ENCODE results near the gene MYH2. TPM values are rescaled to one million over a fixed set of nuclear protein-coding genes. Genes with fewer than 3 reads are reported as not detected.

MYH2 gene
- total and polyA plus RNA-seq, 2 donors (not counting 3 experiments of a cell fraction or from before 2014, with no cell fraction given): not detected

DNA sequence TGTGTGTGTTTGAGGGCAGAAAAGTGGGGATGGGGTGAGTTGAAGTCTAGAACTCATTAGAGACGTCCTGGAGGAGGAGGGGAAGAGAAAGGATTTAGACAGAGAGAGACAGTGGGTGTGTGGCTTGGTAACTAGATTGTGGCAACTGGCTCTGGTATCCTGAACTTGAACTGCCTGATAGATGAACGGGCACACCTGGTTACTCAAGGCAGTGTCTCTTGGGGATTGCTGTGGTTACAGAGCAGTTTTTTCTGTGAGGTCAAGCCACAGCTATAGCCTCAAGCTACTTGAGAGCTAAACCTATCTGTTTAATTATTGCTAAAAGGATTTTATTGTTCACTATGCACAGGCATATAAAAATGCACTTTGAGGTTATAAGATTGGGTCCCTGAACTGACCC lies 29.8 kb upstream of the MYH2 start:
- CTCF ChIA-PET: interaction anchor here (1.3 kb wide), 1 partner anchor 37 kb away, joined by 5 read pairs; no protein-coding TSS in a partner anchor
- H3K27me3 ChIP-seq (ENCODE audit: control insufficient read depth in 2 of 2, insufficient read depth in 2 of 2, low read length in 2 of 2): no peaks in the 10 kb centered on the region

DNA sequence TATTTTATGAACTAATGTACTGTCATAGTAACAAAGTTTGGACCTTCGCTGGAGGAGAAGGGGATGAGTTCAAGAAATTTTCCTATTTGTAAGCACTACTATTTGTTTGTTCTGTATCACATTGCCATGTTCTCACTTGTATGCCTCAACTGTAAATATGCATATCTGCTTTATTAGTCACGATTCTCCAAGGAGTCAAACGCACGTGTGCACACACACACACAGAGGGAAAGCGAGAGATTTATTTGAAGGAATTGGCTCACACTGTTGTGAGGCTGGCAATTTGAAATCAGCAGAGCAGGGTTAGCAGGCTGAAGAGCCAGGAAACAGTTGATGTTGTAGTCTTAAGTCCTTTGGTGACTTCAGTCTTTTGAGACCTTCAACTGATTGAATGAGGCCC lies 24.9 kb upstream of the MYH2 start:
- H3K4me1 ChIP-seq (ENCODE audit: control insufficient read depth, extremely low read depth, insufficient read depth, low read length): no peaks in the 10 kb centered on the region
- H3K36me3 ChIP-seq (ENCODE audit: control insufficient read depth in 2 of 2, extremely low read depth in 1 of 2, insufficient read depth in 2 of 2, low read length in 2 of 2): no peaks in the 10 kb centered on the region
- H3K9ac ChIP-seq (replicated peaks; ENCODE audit: extremely low read depth, insufficient read depth, low read length): no peak overlapping the region
- H3K27ac ChIP-seq (ENCODE audit: insufficient read depth, low read depth, low read length): no peak overlapping the region
- no peak overlapping the region for H3K4me3 ChIP-seq (replicated peaks in 1 of 3; ENCODE audit: insufficient read depth in 1 of 3, low read depth in 1 of 3, low read length in 3 of 3)
- H3K4me2 ChIP-seq (ENCODE audit: insufficient read depth, low read length): no peak overlapping the region
- no peaks in the 10 kb centered on the region for H4K20me1 ChIP-seq (replicated peaks; ENCODE audit: control insufficient read depth, extremely low read depth, insufficient read depth, low read length)
- no peaks in the 10 kb centered on the region for H3K27me3 ChIP-seq (ENCODE audit: control insufficient read depth in 2 of 2, insufficient read depth in 2 of 2, low read length in 2 of 2)
- no peak overlapping the region for H2AFZ ChIP-seq (ENCODE audit: low read depth, low read length)
- H3K9me1 ChIP-seq (replicated peaks; ENCODE audit: control insufficient read depth, extremely low read depth, insufficient read depth, low read length): no peaks in the 10 kb centered on the region
- intact Hi-C loops (cut with micrococcal nuclease) (no loop called here), dilution Hi-C loops (cut with MboI; ENCODE audit: extremely low pct_ligation_motif_present, low sequenced_read_pairs) (no loop called here)
- no peaks in the 10 kb centered on the region for H3K79me2 ChIP-seq (ENCODE audit: control insufficient read depth, insufficient read depth, low read length)
- no peaks in the 10 kb centered on the region for H3K9me3 ChIP-seq (replicated peaks; ENCODE audit: control insufficient read depth, insufficient read depth, low read length)
- TF ChIP-seq EZH2 (IDR thresholded peaks at IDR 0.05; ENCODE audit: borderline replicate concordance, low read depth, low read length, severe bottlenecking) (no peak), JUN (IDR thresholded peaks at IDR 0.05; ENCODE audit: borderline replicate concordance, insufficient read depth, insufficient read length, low read depth) (no peak), MYC (IDR thresholded peaks at IDR 0.05; ENCODE audit: low read depth, low read length) (no peak), POLR2AphosphoS5 (IDR thresholded peaks at IDR 0.05; ENCODE audit: insufficient read depth, low read depth, low read length) (no peak), FOS (IDR thresholded peaks at IDR 0.05; ENCODE audit: borderline replicate concordance, insufficient read depth, low read length) (no peak), POLR2A (IDR thresholded peaks at IDR 0.05; ENCODE audit: low read depth, low read length) (no peak), GATA2 (IDR thresholded peaks at IDR 0.05; ENCODE audit: insufficient read depth, insufficient read length, low read depth, low read length) (no peak)
- TF ChIP-seq, protein P1, sequence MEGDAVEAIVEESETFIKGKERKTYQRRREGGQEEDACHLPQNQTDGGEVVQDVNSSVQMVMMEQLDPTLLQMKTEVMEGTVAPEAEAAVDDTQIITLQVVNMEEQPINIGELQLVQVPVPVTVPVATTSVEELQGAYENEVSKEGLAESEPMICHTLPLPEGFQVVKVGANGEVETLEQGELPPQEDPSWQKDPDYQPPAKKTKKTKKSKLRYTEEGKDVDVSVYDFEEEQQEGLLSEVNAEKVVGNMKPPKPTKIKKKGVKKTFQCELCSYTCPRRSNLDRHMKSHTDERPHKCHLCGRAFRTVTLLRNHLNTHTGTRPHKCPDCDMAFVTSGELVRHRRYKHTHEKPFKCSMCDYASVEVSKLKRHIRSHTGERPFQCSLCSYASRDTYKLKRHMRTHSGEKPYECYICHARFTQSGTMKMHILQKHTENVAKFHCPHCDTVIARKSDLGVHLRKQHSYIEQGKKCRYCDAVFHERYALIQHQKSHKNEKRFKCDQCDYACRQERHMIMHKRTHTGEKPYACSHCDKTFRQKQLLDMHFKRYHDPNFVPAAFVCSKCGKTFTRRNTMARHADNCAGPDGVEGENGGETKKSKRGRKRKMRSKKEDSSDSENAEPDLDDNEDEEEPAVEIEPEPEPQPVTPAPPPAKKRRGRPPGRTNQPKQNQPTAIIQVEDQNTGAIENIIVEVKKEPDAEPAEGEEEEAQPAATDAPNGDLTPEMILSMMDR (IDR thresholded peaks at IDR 0.05; ENCODE audit: extremely low read depth in 1 of 2, insufficient read depth in 1 of 2, low read depth in 1 of 2, low read length in 2 of 2): no peak
- TF ChIP-seq, protein P2, sequence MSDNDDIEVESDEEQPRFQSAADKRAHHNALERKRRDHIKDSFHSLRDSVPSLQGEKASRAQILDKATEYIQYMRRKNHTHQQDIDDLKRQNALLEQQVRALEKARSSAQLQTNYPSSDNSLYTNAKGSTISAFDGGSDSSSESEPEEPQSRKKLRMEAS (IDR thresholded peaks at IDR 0.05; ENCODE audit: insufficient read depth, insufficient read length): no peak
- FAIRE-seq (no peak), DNase-seq (ENCODE audit: low read depth, low spot score) (no peak)
- CTCF ChIA-PET: no interaction called here
- POLR2A ChIA-PET: no interaction called here
- BruUV-seq (replicated peaks): no TSS peak

More for the DNA sequence above, 29.8 kb upstream of the MYH2 start:
- dilution Hi-C loops (cut with MboI; ENCODE audit: extremely low pct_ligation_motif_present, low sequenced_read_pairs) (no loop called here), intact Hi-C loops (cut with micrococcal nuclease) (no loop called here)
- Histone ChIP-seq H4K20me1 (replicated peaks; ENCODE audit: control insufficient read depth, extremely low read depth, insufficient read depth, low read length) (no peaks in the 10 kb centered on the region), H3K4me1 (ENCODE audit: control insufficient read depth, extremely low read depth, insufficient read depth, low read length) (no peaks in the 10 kb centered on the region), H3K9me1 (replicated peaks; ENCODE audit: control insufficient read depth, extremely low read depth, insufficient read depth, low read length) (no peaks in the 10 kb centered on the region), H2AFZ (ENCODE audit: low read depth, low read length) (no peak overlapping the region), H3K27ac (ENCODE audit: insufficient read depth, low read depth, low read length) (no peak overlapping the region), H3K36me3 (ENCODE audit: control insufficient read depth in 2 of 2, extremely low read depth in 1 of 2, insufficient read depth in 2 of 2, low read length in 2 of 2) (no peaks in the 10 kb centered on the region), H3K4me3 (replicated peaks in 1 of 3; ENCODE audit: insufficient read depth in 1 of 3, low read depth in 1 of 3, low read length in 3 of 3) (no peak overlapping the region), H3K4me2 (ENCODE audit: insufficient read depth, low read length) (no peak overlapping the region), H3K9me3 (replicated peaks; ENCODE audit: control insufficient read depth, insufficient read depth, low read length) (no peaks in the 10 kb centered on the region), H3K9ac (replicated peaks; ENCODE audit: extremely low read depth, insufficient read depth, low read length) (no peak overlapping the region), H3K79me2 (ENCODE audit: control insufficient read depth, insufficient read depth, low read length) (no peaks in the 10 kb centered on the region)
- FAIRE-seq (no peak), DNase-seq (ENCODE audit: low read depth, low spot score) (no peak)
- no peak for TF ChIP-seq POLR2AphosphoS5 (IDR thresholded peaks at IDR 0.05; ENCODE audit: insufficient read depth, low read depth, low read length)
- TF ChIP-seq, protein P2 (IDR thresholded peaks at IDR 0.05; ENCODE audit: insufficient read depth, insufficient read length): no peak
- no peak for TF ChIP-seq GATA2 (IDR thresholded peaks at IDR 0.05; ENCODE audit: insufficient read depth, insufficient read length, low read depth, low read length)
- no peak for TF ChIP-seq EZH2 (IDR thresholded peaks at IDR 0.05; ENCODE audit: borderline replicate concordance, low read depth, low read length, severe bottlenecking)
- no peak for TF ChIP-seq FOS (IDR thresholded peaks at IDR 0.05; ENCODE audit: borderline replicate concordance, insufficient read depth, low read length)
- BruUV-seq (replicated peaks): no TSS peak
- POLR2A ChIA-PET: no interaction called here
